GM21825 (cell line): ENCODE results near the gene COL9A1.

Experiments
- ATAC-seq: cut with Tn5 transposase; IDR thresholded peaks from one replicate; pipeline ENCODE4 v1.9.1; 2021; ENCODE audit warnings: mild to moderate bottlenecking, moderate library complexity; ENCODE audit not compliant: unreplicated experiment

COL9A1 gene

DNA sequence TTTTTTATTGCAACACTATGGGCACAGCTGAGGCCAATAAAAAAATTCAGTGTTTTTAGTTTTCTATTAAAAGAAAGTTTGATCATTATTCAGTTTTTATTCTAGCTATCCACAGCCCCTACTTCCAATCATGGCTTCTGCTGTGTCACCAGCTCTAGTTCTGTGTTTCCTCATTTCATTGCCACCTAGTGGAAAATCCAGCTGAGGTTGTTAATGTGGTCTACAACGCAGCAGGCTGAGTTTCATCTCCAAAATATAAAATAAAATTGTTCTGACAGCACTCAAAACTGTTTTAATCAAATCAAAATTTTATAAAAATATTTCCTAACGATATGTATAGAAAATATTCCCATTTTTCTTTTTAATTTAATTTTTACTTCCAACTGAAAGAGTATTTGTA lies 13.6 kb downstream of the COL9A1 start:
- ATAC-seq = no peak

DNA sequence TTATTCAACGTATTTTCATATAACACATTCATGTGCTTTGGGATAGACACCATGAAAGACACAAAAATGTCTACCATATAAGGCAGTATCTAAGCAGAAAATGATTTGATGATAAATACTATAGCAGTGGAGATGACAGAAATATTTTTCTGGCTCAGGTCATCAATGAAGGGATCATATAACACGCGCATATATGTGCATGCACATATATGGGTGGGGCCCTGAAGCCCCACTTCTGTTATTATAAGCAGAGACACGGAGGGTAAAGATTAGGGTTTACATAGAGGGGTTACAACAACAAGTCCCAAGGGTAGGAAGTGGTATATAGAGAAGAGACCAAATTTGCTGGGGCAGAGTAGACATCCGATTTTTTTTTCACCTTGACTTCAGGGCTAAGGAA lies 16.0 kb downstream of the COL9A1 start:
- no peak for ATAC-seq

DNA sequence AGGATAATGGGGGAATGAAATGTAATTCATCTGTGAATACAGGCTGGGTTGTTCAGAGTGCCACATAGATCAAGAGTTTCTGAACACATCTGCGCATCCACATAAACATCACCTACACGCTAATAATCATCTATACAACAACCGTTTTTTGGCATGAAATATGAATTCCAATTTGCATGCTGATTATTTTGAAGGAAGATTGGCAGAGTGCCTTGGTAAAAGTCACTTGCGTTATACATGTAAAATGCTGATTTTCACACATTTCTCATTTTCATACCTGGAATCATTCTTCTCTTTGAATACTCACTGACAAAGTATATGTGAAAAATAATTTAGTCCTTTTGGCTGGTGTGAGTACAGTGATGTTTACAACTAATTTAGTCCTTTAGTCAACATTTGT lies 17.7 kb downstream of the COL9A1 start:
- no peak for ATAC-seq

DNA sequence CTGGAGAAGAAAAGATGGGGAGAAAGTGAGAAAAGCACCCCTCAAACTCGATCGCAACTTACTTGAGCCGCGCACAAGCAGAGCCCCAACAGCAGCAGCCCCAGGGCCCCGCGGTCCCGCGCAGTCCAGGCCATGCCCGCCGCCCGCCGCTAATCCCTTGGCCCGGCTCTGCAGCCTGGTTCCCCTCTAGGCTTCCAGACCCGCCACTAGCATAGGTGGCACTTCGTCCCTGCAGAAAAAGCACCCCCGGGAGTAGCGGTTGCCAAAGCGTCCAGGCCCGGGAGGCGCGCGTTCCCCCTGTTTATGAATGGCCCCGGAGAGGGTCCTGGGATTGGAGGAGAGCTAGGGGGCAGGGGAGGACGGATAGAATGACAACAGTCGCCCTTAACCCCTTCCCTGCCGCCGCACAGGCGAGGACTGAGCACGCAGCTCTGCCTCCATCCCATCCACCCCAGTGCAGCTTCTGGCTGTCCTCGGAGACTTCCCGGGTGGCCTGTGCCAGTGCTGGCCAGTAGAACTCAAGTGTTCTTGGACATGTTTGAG lies 19.9 kb downstream of the COL9A1 start:
- no peak for ATAC-seq

DNA sequence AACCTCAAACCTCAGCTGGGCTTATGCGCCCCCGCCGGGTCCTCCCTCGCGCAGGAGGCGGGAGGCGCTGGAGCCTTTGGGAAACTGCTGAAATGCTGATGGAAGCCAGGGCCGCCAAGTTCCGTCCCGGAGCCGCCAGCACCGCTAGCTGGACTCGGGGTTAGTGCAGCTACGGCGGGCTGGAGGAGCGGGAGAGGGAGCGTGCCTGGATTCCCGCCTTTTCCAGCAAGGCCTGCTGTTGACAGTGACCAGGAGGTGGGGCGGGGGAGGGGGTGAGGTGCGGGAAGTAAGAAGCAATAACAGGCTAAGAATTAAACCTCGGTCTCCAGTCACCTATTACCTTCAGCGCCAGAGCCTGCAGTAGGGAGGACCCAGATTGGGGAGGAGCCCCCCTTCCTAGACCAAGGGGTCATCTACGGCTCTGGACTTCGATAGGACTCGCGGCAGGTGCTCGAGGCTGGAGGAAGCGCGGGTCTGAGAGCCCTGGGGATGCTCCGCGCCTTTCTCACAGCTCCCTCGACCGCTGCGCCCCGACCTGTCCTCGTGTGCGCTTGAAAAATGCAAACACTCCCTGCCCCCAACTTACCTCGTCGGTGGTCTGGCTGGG lies 20.5 kb downstream of the COL9A1 start:
- no peak for ATAC-seq

DNA sequence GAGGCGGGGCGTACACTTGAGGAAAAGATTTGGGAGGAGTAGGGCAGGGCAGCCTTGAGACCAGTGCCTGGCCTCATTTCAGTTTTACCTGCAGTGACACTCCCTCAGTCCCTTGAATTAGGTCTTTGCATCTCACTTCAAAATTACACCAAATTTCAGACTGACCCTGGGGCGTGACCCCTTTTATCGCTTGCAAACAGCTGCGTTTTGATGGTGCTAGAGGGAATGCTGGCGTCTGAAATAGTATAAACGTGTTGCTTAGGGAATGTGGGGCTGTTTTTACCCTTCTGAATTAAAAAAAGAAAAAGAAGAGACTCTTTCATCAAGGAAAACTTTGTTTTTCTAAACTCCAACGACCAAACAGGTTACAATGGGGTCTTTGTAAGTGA lies 21.0 kb downstream of the COL9A1 start:
- no peak for ATAC-seq

DNA sequence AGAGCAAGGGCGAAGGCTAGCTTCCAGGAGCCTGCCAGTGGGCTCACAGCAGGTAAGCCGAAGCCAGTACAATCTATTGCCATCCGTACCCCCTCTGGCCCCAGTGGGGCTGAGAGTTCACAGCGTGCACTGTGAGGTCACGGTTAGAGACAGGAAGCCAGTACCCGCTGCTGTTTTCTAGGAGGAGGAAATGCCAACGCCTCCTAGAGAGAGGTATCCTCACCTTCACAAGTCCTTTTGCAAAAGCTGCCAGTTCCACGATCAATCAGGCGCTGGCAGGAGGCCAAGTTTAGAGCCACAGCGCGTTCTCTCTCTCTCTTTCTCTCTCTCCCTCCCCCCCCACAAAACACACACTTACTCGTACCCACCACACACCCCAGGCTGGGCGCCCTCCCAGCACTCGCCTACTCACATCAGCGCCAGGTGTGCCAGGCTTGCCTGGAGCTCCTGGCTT lies 22.5 kb downstream of the COL9A1 start:
- ATAC-seq = no peak

DNA sequence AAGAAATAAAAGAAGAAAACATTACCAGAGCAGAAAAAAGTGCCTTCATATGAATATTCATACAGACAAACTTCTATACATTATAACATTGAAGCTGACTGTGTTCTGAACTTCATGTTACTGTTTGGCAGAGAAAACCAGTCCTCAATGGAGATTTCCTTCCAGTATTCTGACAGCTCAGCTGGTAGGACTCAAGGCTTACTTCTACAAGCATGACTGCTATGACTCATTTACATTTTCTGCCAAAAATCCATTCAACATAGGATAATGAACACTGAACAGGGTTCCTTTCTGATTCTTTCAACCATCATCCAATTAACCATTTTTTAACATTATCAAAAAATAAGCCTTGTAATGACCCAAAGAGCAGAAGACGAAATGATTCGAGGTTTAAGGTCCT lies 25.4 kb downstream of the COL9A1 start:
- no peak for ATAC-seq

DNA sequence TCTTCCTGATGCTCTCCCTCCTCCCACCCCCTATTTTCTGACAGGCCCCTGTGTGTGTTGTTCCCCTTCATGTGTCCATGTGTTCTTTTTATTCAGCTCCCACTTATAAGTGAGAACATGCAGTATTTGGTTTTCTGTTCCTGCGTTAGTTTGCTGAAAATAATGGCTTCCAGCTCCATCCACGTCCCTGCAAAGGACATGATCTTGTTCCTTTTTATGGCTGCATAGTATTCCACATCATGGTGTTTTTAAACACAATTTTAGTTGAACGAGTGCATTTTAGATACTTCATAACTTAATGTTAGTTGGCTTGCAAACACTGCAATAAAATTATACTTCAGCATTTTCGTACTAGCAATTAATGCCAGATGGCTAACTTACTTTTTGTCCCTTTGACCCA lies 28.5 kb downstream of the COL9A1 start:
- no peak for ATAC-seq

DNA sequence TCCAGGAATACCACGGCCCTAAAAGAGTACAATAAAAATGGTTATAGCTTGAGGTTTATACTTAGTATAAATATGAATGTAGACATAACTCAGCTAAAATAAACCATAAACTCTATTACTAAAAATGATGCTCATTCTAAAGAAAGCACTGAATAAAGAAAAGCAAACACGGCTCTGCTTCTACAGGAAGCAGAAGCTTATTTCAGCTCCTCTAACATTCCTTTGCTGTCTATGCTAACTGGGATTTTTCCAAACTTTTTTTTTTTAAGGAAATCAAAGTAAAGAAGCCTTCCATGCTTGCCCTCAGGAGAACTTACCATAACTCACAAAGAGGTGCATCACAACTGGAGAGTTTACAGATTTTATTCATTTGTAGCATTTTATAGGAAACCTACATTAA lies 30.8 kb downstream of the COL9A1 start:
- no peak for ATAC-seq

DNA sequence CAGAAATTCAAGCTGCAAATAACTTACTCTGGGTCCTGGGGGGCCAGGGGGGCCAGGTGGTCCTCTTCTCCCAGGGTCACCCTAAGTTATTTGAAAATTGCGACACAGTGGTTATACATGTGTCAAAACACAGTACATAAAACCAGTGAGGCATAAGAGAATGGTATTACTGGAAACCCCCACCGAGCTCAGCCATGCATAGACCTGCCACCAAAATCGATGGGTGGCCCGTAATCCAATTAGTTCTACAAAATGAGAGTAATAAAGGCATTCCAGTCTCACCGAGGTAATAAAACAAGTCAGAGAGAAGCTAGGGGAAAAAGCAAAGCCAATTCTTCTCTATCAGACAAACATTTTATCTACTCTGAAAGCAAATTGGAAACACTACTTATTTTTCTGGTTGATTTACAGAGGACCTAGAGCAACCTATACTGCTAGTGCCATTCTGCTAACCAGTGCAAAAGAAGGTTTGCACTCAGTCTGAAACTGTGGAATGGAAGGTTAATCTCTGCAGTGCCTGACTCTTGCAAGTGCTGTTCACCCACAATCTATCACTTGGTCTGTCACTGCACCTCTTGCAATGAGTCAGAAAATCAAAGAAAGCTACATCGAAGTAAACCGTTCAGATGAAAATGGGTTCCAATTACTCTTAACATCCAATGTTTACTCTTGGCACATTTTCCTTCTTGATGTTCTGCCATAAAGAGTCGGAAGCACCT lies 32.4 kb downstream of the COL9A1 start:
- ATAC-seq = no peak

DNA sequence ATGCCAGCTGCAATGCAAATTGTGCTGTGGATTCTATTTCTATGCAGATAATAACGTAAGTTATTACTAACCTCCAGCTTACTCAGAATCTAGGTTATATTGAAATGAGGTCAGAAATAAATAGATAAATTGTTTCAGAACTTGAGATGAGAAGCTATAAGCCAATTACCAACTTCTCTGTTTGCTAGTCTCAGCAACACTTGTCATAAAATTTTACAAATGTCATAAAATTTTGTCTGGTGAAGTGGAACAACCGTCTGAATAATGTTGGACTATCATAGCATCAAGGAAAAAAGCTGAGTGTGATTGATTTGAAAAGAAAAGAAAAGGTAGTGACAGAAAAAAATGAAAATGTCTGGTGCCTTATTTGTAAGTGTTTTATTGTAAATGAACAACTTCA lies 36.7 kb downstream of the COL9A1 start:
- no peak for ATAC-seq

DNA sequence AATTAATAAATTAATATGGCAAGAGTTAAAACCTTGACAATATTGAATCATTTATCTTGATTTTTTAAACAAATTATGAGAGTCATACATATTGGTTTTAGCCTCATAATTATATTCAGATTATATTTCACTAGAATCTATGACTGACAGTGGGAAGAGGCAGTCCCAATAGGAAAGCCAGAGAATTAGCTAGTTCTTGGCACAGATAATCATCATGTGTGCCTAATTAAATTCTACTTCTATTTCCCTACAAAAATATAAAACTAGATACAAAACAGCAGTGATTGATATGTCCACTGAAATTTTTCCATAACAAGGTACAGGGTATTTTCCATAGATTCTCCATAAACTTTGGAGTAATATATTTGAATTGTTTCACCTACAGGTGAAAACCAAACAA lies 38.6 kb downstream of the COL9A1 start:
- ATAC-seq = no peak

DNA sequence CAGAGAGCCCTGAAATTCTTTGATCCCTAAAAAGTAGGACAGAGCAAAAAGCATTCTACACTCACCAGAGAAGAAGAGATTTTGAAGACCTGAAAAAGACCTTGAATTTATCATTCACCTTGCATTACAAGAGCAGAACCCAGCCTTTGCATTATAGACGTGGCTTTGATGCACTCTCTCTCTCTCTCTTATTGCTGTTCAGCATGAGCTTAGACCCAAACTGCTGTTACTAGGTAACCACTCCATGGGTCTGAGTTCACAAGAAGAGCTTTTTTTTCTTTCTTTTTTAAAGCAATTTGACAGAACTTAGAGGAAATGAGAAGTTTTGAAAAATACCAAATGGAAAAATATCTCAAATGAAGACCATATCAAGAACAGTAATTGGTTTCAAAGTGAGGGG lies 44.4 kb downstream of the COL9A1 start:
- ATAC-seq = no peak

DNA sequence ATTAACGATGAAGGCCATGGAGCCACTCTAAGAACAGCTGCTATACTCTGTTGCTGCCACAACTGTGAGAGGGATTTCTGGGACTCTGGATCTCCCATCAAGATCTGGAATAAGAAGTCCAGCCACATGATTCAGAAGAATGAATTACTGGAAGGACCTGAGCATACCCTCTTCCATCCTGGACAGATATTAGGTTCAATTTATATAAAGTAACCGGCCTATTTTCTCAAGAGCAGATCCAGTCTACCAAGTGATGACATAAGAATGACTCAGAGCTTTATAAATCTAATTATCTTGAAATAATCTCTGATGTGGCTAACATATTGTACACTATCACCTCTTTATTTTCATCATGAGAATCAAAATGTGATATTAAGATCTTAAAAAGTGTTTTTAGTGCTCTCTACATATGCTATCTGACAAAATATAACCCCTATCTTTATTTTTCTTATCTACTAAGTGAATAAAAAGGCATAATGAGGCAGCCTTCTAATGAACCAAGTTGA lies 45.1 kb downstream of the COL9A1 start:
- no peak for ATAC-seq

DNA sequence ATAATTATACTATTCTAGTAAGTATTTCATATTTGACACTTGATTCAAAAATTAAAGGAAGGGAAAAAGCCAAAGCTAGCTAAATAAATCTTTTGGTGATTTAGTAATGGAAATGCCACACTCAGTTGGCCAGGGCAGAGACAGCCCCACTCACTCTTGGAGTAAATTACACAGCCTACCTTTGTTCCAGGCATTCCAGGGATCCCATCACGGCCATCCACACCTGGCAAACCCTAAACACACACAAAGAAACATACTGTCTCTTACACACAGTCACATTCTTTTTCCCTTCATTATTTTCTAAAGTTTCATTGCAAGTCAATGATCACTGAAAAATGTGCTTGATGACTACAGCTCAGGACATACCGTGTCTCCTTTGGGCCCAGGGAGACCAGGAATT lies 48.1 kb downstream of the COL9A1 start:
- no peak for ATAC-seq

DNA sequence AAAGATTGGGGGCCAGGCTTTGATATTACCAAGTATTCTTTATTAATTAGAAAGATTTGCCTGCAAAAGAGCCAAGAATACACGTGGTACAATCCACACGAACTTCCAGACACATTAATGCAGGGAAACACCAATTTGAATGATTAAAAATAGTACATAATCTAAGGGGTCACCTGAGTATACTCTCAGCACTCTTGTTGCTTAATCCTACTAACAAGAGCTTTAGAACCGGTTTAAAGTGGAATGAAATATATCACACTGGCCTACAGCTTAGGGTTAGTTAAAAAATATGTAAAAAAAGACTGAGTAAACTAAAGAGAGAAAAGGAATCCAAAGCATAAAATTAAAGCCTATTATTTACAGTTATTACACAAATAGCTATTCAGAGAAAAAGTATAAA lies 49.0 kb downstream of the COL9A1 start:
- no peak for ATAC-seq

DNA sequence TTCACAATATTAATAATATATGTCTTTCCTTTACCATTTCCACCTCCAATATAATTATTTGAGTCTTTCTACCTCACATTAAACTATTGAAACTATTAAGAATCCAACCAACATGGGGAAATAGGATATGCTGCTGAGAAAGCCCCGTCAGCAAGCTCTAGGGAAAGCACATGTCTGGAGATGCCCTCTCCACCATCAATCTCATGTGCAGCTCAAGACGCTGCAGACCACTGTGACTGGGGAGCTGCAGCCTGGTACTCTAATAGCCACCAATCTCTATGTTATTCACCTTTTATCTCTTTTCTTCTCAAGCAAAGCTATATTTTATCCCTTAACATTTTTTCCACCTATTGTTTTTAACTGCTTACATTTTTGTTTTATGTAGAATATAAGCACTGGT lies 50.3 kb downstream of the COL9A1 start:
- no peak for ATAC-seq

DNA sequence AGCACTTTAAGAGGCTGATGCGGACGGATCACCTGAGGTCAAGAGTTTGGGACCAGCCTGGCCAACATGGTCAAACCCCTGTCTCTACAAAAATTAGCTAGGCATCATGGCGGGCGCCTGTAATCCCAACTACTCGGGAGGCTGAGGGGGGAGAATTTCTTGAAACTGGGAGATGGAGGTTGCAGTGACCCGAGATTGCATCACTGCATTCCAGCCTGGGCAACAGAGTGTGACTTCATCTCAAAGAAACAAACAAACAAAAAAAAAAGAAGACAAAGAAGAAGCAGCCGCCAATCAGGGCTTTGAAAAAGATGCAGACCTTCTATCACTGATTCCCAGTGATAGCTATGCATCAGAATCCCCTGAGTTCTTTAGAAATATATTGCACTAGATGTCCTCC lies 56.8 kb downstream of the COL9A1 start:
- ATAC-seq = no peak

DNA sequence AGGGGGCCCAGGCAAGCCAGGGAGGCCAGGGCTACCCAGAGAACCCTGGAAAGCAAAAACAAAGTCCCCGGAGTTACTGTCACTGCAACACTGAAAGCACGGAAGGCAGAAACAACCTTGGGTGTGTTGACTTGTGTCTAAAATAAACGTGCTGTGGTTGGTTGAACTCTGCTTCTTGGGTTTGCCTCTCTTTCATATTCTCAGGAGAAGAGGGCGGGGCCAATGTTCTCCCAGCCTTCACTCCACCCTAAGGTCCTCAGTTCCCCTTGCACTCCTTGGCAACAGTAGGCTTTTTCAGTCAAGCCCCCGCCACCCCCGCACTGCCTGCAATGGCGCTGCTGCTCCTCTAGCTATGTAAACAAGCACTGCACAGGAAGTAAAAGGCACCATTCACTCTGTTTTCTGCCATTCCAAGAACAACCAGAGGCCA lies 60.9 kb downstream of the COL9A1 start:
- ATAC-seq = no peak

DNA sequence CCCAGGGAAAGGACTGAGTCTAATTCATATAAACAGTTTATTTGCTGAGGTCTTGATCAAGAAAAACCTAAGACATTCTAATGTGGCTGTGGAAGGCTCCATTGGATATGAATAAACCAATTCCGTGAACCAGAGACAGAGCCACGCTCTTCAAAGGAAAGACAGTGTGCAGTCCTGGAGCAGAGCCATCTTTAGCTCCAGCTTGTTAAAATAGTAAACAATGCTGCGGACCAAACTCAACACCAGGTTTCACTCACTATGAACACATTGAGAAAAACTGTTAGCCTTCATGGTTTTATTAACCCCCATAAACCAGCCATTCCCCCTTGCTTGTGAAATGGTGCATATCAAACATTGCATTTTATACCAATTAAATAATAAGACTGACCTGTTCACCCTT lies 61.9 kb downstream of the COL9A1 start:
- no peak for ATAC-seq

DNA sequence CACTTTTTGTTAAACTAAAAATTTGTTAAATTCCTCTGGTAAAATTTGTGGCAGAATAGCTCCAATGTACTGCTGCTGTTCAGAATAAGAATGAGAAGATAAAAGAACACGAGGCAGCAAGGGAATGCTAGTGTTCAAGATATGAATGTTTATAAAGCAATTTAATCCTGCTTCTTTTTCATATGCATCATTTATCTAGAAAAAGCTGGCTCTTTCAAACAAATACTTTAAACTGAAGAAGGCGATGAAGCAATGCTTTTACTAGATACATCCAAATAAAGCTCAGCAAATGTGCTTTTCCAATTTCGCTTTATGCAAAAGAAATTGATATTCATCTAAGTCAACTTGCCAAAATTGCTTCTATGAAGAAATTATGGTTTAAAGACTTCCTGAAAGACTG lies 66.5 kb downstream of the COL9A1 start:
- no peak for ATAC-seq
